ENCODE results near the gene CAMTA1. TPM values are rescaled to one million over a fixed set of nuclear protein-coding genes. Genes with fewer than 3 reads are reported as not detected.
A peak's percentile ranks its signal among the peaks of the same experiment; 100 is the strongest.

The CAMTA1 gene
- total RNA-seq, 1 donor from 2014 or later = 62.9 TPM

- Histone ChIP-seq H3K27me3 (no peaks in the 10 kb centered on the region), H3K4me3 (no peak overlapping the region), H3K36me3 (no peaks in the 10 kb centered on the region), H3K4me1 (no peaks in the 10 kb centered on the region), H3K9me3 (no peaks in the 10 kb centered on the region), H3K27ac (no peak overlapping the region)
- intact Hi-C loops (cut with DNase I) = no loop called here
- TF ChIP-seq POLR2AphosphoS5 (IDR thresholded peaks at IDR 0.05; ENCODE audit: insufficient read depth in 1 of 2, low read depth in 1 of 2) (no peak), CTCF (IDR thresholded peaks at IDR 0.05) (no peak), POLR2A (IDR thresholded peaks at IDR 0.05) (no peak)
- peak in 1 of 2 donors; percentile 84 for DNase-seq (ENCODE audit: extremely low spot score in 2 of 2)
Observed at GRCh38 chr1:7008975-7009740, 223.9 kb downstream of the CAMTA1 start.

- Histone ChIP-seq H3K9me3 (no peaks in the 10 kb centered on the region), H3K27ac (no peak overlapping the region), H3K36me3 (no peaks in the 10 kb centered on the region), H3K4me1 (no peaks in the 10 kb centered on the region), H3K27me3 (no peaks in the 10 kb centered on the region), H3K4me3 (no peak overlapping the region)
- TF ChIP-seq POLR2A (IDR thresholded peaks at IDR 0.05) (no peak), CTCF (IDR thresholded peaks at IDR 0.05) (no peak), POLR2AphosphoS5 (IDR thresholded peaks at IDR 0.05; ENCODE audit: insufficient read depth in 1 of 2, low read depth in 1 of 2) (no peak)
- intact Hi-C loops (cut with DNase I) = no loop called here
- peak in 1 of 2 donors; percentile 70 for DNase-seq (ENCODE audit: extremely low spot score in 2 of 2)
Observed at GRCh38 chr1:7009741-7010525, 224.7 kb downstream of the CAMTA1 start.

- Histone ChIP-seq H3K4me3 (no peak overlapping the region), H3K9me3 (no peaks in the 10 kb centered on the region), H3K36me3 (no peaks in the 10 kb centered on the region), H3K27me3 (no peaks in the 10 kb centered on the region), H3K4me1 (no peaks in the 10 kb centered on the region), H3K27ac (no peak overlapping the region)
- peak in 1 of 2 donors; percentile 69 for DNase-seq (ENCODE audit: extremely low spot score in 2 of 2)
- intact Hi-C loops (cut with DNase I) = no loop called here
- no peak for TF ChIP-seq POLR2A (IDR thresholded peaks at IDR 0.05)
Observed at GRCh38 chr1:7010534-7011200, 225.4 kb downstream of the CAMTA1 start.

GRCh38 chr1:7011826-7012225, 226.6 kb downstream of the CAMTA1 start:
- H3K27me3 ChIP-seq = no peaks in the 10 kb centered on the region
- no peak for DNase-seq (ENCODE audit: extremely low spot score in 2 of 2)
- H3K27ac ChIP-seq = no peak overlapping the region
- TF ChIP-seq POLR2A (IDR thresholded peaks at IDR 0.05) = no peak
- no peaks in the 10 kb centered on the region for H3K9me3 ChIP-seq
- intact Hi-C loops (cut with DNase I) = no loop called here
- H3K36me3 ChIP-seq = no peaks in the 10 kb centered on the region
- H3K4me3 ChIP-seq = no peak overlapping the region
- no peaks in the 10 kb centered on the region for H3K4me1 ChIP-seq

- Histone ChIP-seq H3K36me3 (no peaks in the 10 kb centered on the region), H3K9me3 (no peaks in the 10 kb centered on the region), H3K27me3 (no peaks in the 10 kb centered on the region), H3K4me3 (no peak overlapping the region), H3K4me1 (no peaks in the 10 kb centered on the region), H3K27ac (no peak overlapping the region)
- no peak for TF ChIP-seq POLR2A (IDR thresholded peaks at IDR 0.05)
- no peak for TF ChIP-seq POLR2AphosphoS5 (IDR thresholded peaks at IDR 0.05; ENCODE audit: insufficient read depth in 1 of 2, low read depth in 1 of 2)
- no peak for TF ChIP-seq CTCF (IDR thresholded peaks at IDR 0.05)
- DNase-seq (ENCODE audit: extremely low spot score in 2 of 2) = no peak
- intact Hi-C loops (cut with DNase I) = no loop called here
Observed at GRCh38 chr1:7012461-7012924, 227.2 kb downstream of the CAMTA1 start.
